IMR-90 (cell line): ENCODE data around the gene NPS. TPM values are rescaled to one million over a fixed set of nuclear protein-coding genes. Genes with fewer than 3 reads are reported as not detected.

Experiments used
- ATAC-seq: fragments of 200-7000 bp; cut with Tn5 transposase; 2 replicates; pipeline ENCODE4 v1.9.1; 2020; ENCODE audit warnings: low read depth, mild to moderate bottlenecking, moderate library complexity
- BruUV-seq: library from RNA; stranded (reverse); fragments of 400-500 nt; replicated peaks from 2 replicates; lab custom pipeline; 2021; lab: Mats Ljungman, UMichigan
- CTCF ChIA-PET: fragments of 300-600 bp; formaldehyde crosslinking; extraction: SDS; loops from one replicate; lab custom pipeline; 2021; ENCODE audit warnings: antibody characterized with exemption; lab: Yijun Ruan, JAX
- POLR2A ChIA-PET: fragments of 300-600 bp; sonication (Branson Sonifier 250); formaldehyde crosslinking; loops from one replicate; lab custom pipeline; 2022; ENCODE audit warnings: antibody characterized with exemption; ENCODE audit not compliant: unreplicated experiment; lab: Charles Lee
- DNase-seq: peaks from one replicate; pipeline ENCODE4 v3.0.0; 2013
- H2AFZ ChIP-seq: replicated peaks from 2 replicates; pipeline ENCODE3; 2013; ENCODE audit warnings: low read length, mild to moderate bottlenecking; ENCODE audit not compliant: poor library complexity
- H2AK5ac ChIP-seq: 2 replicates; pipeline ENCODE4 v1.6.1; 2013; ENCODE audit warnings: low read depth, low read length, inconsistent platforms
- H2AK9ac ChIP-seq: replicated peaks from 2 replicates; pipeline ENCODE3; 2013; ENCODE audit warnings: mild to moderate bottlenecking, low read depth, low read length, moderate library complexity; ENCODE audit not compliant: poor library complexity
- H2BK120ac ChIP-seq: 2 replicates; pipeline ENCODE4 v1.6.1; 2013; ENCODE audit warnings: low read depth, low read length, inconsistent platforms
- H2BK15ac ChIP-seq: 3 replicates; pipeline ENCODE4 v1.6.1; 2013; ENCODE audit warnings: low read depth, low read length, inconsistent platforms
- H2BK20ac ChIP-seq: 2 replicates; pipeline ENCODE4 v1.6.1; 2013; ENCODE audit warnings: low read depth, mild to moderate bottlenecking, inconsistent platforms, low read length, moderate library complexity
- H2BK5ac ChIP-seq: 2 replicates; pipeline ENCODE4 v1.6.1; 2013; ENCODE audit warnings: mild to moderate bottlenecking, low read depth, low read length, inconsistent platforms; ENCODE audit not compliant: poor library complexity, severe bottlenecking
- H3K14ac ChIP-seq: replicated peaks from 2 replicates; pipeline ENCODE4 v1.6.1; 2013; ENCODE audit warnings: low read depth, low read length, inconsistent platforms
- H3K18ac ChIP-seq: 2 replicates; pipeline ENCODE4 v1.6.1; 2013; ENCODE audit warnings: low read depth, low read length, control low read depth
- H3K23ac ChIP-seq: 2 replicates; pipeline ENCODE4 v1.6.1; 2013; ENCODE audit warnings: low read depth, low read length, inconsistent platforms
- H3K27ac ChIP-seq: 2 replicates; pipeline ENCODE4 v1.5.1; 2013; ENCODE audit warnings: mild to moderate bottlenecking, control low read depth, low read length; ENCODE audit not compliant: insufficient read depth
- H3K27me3 ChIP-seq: 2 replicates; pipeline ENCODE4 v1.6.1; 2013; ENCODE audit warnings: low read length; ENCODE audit not compliant: control insufficient read depth, insufficient read depth
- H3K36me3 ChIP-seq: 2 replicates; pipeline ENCODE4 v1.6.1; 2013; ENCODE audit warnings: low read length, mixed read lengths; ENCODE audit not compliant: control insufficient read depth, insufficient read depth
- H3K4ac ChIP-seq: 2 replicates; pipeline ENCODE4 v1.6.1; 2013; ENCODE audit warnings: low read depth, low read length, inconsistent platforms
- H3K4me1 ChIP-seq: 2 replicates; pipeline ENCODE4 v1.6.1; 2013; ENCODE audit warnings: low read length, mixed read lengths; ENCODE audit not compliant: control insufficient read depth, insufficient read depth
- H3K4me2 ChIP-seq: 2 replicates; pipeline ENCODE4 v1.6.1; 2013; ENCODE audit warnings: low read depth, mild to moderate bottlenecking, control low read depth, low read length, moderate library complexity
- H3K4me3 ChIP-seq: 2 replicates; pipeline ENCODE4 v1.5.1; 2013; ENCODE audit warnings: low read depth, mild to moderate bottlenecking, control low read depth, low read length, moderate library complexity; ENCODE audit not compliant: insufficient read depth
- H3K56ac ChIP-seq: 2 replicates; pipeline ENCODE4 v1.6.1; 2013; ENCODE audit warnings: low read length, inconsistent platforms; ENCODE audit not compliant: insufficient read depth; ENCODE audit errors: extremely low read depth
- H3K79me1 ChIP-seq, 2 experiments: 2 replicates each; pipeline ENCODE4 v1.6.1; 2013; ENCODE audit warnings: low read length in 2 of 2, inconsistent platforms in 1 of 2, low read depth in 1 of 2
- H3K9ac ChIP-seq: 2 replicates; pipeline ENCODE4 v1.6.1; 2013; ENCODE audit warnings: low read depth, low read length, control low read depth
- H3K9me1 ChIP-seq: 2 replicates; pipeline ENCODE4 v1.6.1; 2013; ENCODE audit warnings: low read length, inconsistent platforms; ENCODE audit not compliant: insufficient read depth
- H3K9me3 ChIP-seq: 2 replicates; pipeline ENCODE4 v1.6.1; 2013; ENCODE audit warnings: low read length; ENCODE audit not compliant: control insufficient read depth, insufficient read depth
- H4K20me1 ChIP-seq: 2 replicates; pipeline ENCODE4 v1.6.1; 2013; ENCODE audit warnings: low read length, inconsistent platforms; ENCODE audit not compliant: insufficient read depth
- H4K5ac ChIP-seq: 2 replicates; pipeline ENCODE4 v1.6.1; 2013; ENCODE audit warnings: mild to moderate bottlenecking, low read depth, low read length, control low read depth
- H4K8ac ChIP-seq, 2 experiments: 2 replicates each; pipeline ENCODE4 v1.6.1; 2013; ENCODE audit warnings: low read depth in 2 of 2, low read length in 2 of 2, control low read depth in 1 of 2, inconsistent platforms in 1 of 2
- H4K91ac ChIP-seq: 2 replicates; pipeline ENCODE4 v1.6.1; 2013; ENCODE audit warnings: low read depth, low read length, inconsistent platforms; ENCODE audit not compliant: insufficient read depth
- FOS ChIP-seq: fragments of 150-350 bp; IDR thresholded peaks from 2 replicates; pipeline ENCODE4 v1.6.1; 2016; ENCODE audit warnings: low read depth, low read length
- MXI1 ChIP-seq: IDR thresholded peaks from 2 replicates; pipeline ENCODE4 v1.6.1; 2012; ENCODE audit warnings: low read depth, mild to moderate bottlenecking, low read length, moderate library complexity, borderline replicate concordance
- RAD21 ChIP-seq: IDR thresholded peaks from 2 replicates; pipeline ENCODE4 v1.6.1; 2012; ENCODE audit warnings: low read length, improper control_type of control experiment
- RCOR1 ChIP-seq: IDR thresholded peaks from 2 replicates; pipeline ENCODE4 v1.6.1; 2012; ENCODE audit warnings: mild to moderate bottlenecking, low read length, improper control_type of control experiment; ENCODE audit not compliant: insufficient replicate concordance
- SMC3 ChIP-seq: fragments of 150-350 bp; IDR thresholded peaks from 2 replicates; pipeline ENCODE4 v1.6.1; 2016; ENCODE audit warnings: low read depth, mild to moderate bottlenecking, antibody characterized with exemption, low read length, moderate library complexity
- WGBS, 2 experiments: methylation state at CpG; one replicate each; pipeline versions ENCODE4 v1.1.5 to v1.1.7; 2013; ENCODE audit warnings: missing lambda C conversion rate in 2 of 2; ENCODE audit not compliant: insufficient read length in 1 of 2; ENCODE audit errors: extremely low coverage in 2 of 2; 5-methylcytosine and 5-hydroxymethylcytosine counted together
- dilution Hi-C: fragments of 300-500 bp; cut with HindIII; formaldehyde crosslinking; loops from one replicate; pipeline ENCODE4 v1.14.3; 2018; ENCODE audit warnings: low sequenced_read_pairs; ENCODE audit not compliant: unreplicated experiment
- in situ Hi-C: fragments of 300-500 bp; cut with MboI; formaldehyde crosslinking; loops from 3 replicates; pipeline ENCODE4 v1.14.3; 2019; ENCODE audit warnings: low sequenced_read_pairs, inconsistent platforms, mixed read lengths
- intact Hi-C: fragments of 100-400 bp; cut with micrococcal nuclease; formaldehyde crosslinking; loops from 2 replicates; pipeline ENCODE4 v1.10.0; 2022
- polyA plus RNA-seq, 3 experiments: library from polyadenylated mRNA; depleted of rRNA; stranded (reverse); fragments of >200 nt; gene quantifications; 2 replicates each; pipeline ENCODE4 v1.2.3, GENCODE V29; 2012; ENCODE audit warnings: low replicate concordance in 1 of 3
- total RNA-seq: library from RNA; depleted of rRNA; stranded (reverse); fragments of >200 nt; gene quantifications from 2 replicates; pipeline ENCODE4 v1.2.3, GENCODE V29; 2012
- TF ChIP-seq, protein P1 (sequence below): fragments of 150-350 bp; IDR thresholded peaks from 2 replicates; pipeline ENCODE4 v1.6.1; 2017; ENCODE audit warnings: mild to moderate bottlenecking, antibody characterized with exemption, low read length, low read depth

NPS gene
- total and polyA plus RNA-seq, 2 of the 4 experiments (the other 2 are of a cell fraction): not detected

DNA sequence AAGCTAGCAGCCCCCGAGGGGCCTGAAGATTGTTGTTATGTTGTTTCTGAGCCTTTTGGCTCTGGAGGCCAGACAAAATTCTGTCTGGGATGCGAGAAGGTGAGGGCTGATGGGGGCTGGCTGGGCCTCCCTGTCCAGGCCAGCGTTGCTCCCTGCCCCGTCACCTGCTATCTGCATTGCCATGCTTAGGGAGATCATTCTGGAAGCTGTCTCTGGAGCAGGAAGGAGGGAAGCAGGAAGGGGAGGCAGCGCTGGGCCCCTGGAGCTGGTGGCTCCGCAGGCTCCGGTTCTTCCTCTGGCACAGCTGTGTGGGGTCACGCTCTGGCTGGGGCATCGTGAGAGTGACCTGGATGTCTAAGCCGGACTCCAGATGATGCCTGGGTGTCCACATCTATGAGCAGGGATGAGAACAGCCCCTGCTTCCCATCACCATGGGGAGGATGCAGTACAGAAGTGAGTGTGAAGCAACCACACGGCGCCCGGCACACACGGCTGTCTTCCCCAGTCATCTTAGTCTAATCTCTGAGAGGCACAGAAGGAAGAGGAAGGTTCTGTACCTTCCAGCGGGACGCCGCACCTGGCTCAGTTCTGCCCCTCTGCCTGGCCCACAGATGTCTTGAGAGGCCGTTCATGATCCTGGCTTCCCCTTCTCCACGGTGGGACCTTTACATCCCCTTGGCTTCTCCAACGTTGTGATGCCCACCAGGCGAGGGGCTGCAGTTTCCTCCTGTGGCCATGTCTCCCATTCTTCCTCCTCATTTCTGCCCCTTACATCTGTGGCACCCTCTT lies 11.9 kb upstream of the NPS start:
- H2AK5ac ChIP-seq: no peak overlapping the region
- no peak overlapping the region for H3K4me3 ChIP-seq
- H3K27me3 ChIP-seq: no peaks in the 10 kb centered on the region
- H4K8ac ChIP-seq: no peak overlapping the region
- no peak for ATAC-seq
- intact Hi-C loops (no loop called here), in situ Hi-C loops (no loop called here), dilution Hi-C loops (no loop called here)
- no peaks in the 10 kb centered on the region for H3K9me1 ChIP-seq
- no peaks in the 10 kb centered on the region for H4K20me1 ChIP-seq
- DNase-seq: no peak
- H3K4ac ChIP-seq: no peak overlapping the region
- no peak overlapping the region for H3K14ac ChIP-seq
- no peak overlapping the region for H4K91ac ChIP-seq
- H3K23ac ChIP-seq: no peak overlapping the region
- no peak overlapping the region for H4K5ac ChIP-seq
- POLR2A ChIA-PET: no interaction called here
- H2AFZ ChIP-seq: no peak overlapping the region
- no TSS peak for BruUV-seq
- no peak overlapping the region for H3K18ac ChIP-seq
- CTCF ChIA-PET: no interaction called here
- no peak overlapping the region for H2BK15ac ChIP-seq
- no peaks in the 10 kb centered on the region for H3K4me1 ChIP-seq
- H3K27ac ChIP-seq: no peak overlapping the region
- TF ChIP-seq SMC3: no peak
- TF ChIP-seq FOS: no peak
- no peak for TF ChIP-seq RAD21
- no peak for TF ChIP-seq MXI1
- TF ChIP-seq RCOR1: no peak
- TF ChIP-seq, protein P1, sequence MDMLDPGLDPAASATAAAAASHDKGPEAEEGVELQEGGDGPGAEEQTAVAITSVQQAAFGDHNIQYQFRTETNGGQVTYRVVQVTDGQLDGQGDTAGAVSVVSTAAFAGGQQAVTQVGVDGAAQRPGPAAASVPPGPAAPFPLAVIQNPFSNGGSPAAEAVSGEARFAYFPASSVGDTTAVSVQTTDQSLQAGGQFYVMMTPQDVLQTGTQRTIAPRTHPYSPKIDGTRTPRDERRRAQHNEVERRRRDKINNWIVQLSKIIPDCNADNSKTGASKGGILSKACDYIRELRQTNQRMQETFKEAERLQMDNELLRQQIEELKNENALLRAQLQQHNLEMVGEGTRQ: no peak
- WGBS, 2 experiments: 44% methylated on average over 4 of the region's 21 CpGs; no CpG with 5 or more reads in 1 of the 2 experiments
- no peak overlapping the region for H2BK5ac ChIP-seq
- H3K9ac ChIP-seq: no peak overlapping the region
- no peak overlapping the region for H2AK9ac ChIP-seq
- no peaks in the 10 kb centered on the region for H3K79me1 ChIP-seq
- H3K4me2 ChIP-seq: no peak overlapping the region
- no peak overlapping the region for H3K56ac ChIP-seq
- no peak overlapping the region for H2BK120ac ChIP-seq
- no peak overlapping the region for H2BK20ac ChIP-seq
- H3K36me3 ChIP-seq: no peaks in the 10 kb centered on the region
- H3K9me3 ChIP-seq: peaks cover 15% of the 10 kb centered on the region
